Activated naive CD4-positive, alpha-beta T cell treated with anti-CD3 and anti-CD28 coated beads, Interleukin-2, amount 10 ng/mL, durations not matched to agents 7 days and 5 days (primary cell): ENCODE data around the gene VPS13C.

Source experiments
- CTCF ChIA-PET: fragments of 350-600 bp; sonication (Branson Sonifier 250); formaldehyde crosslinking; loops from one replicate; lab custom pipeline; 2021; ENCODE audit warnings: antibody characterized with exemption; lab: Charles Lee
- DNase-seq: peaks from one replicate; pipeline ENCODE4 v3.0.0-alpha.2; 2020
- H3K27ac Mint-ChIP-seq: one replicate; pipeline ENCODE4 v1.8.0; 2021; ENCODE audit warnings: mild to moderate bottlenecking, moderate library complexity, mixed read lengths
- H3K27me3 Mint-ChIP-seq: one replicate; pipeline ENCODE4 v1.8.0; 2021; ENCODE audit warnings: mild to moderate bottlenecking, mixed read lengths
- H3K36me3 Mint-ChIP-seq: one replicate; pipeline ENCODE4 v1.8.0; 2021; ENCODE audit warnings: mixed read lengths
- H3K4me1 Mint-ChIP-seq: one replicate; pipeline ENCODE4 v1.8.0; 2021; ENCODE audit warnings: mixed read lengths
- H3K4me3 Mint-ChIP-seq: one replicate; pipeline ENCODE4 v1.8.0; 2021; ENCODE audit warnings: mild to moderate bottlenecking, moderate library complexity, mixed read lengths
- H3K9me3 Mint-ChIP-seq: one replicate; pipeline ENCODE4 v1.8.0; 2021; ENCODE audit warnings: mixed read lengths

The VPS13C gene

GRCh38 chr15:61869656-61870055 is 190.6 kb downstream of the VPS13C start:
- CTCF ChIA-PET = interaction anchor here (0.9 to 1.2 kb wide), 2 partner anchors 202 to 384 kb away, joined by 3 read pairs; no protein-coding TSS in a partner anchor
- H3K27ac Mint-ChIP-seq = no peak overlapping the region
- no peaks in the 10 kb centered on the region for H3K4me1 Mint-ChIP-seq
- H3K36me3 Mint-ChIP-seq = peaks cover 35% of the 10 kb centered on the region
- no peak for DNase-seq
- H3K9me3 Mint-ChIP-seq = no peaks in the 10 kb centered on the region
- no peak overlapping the region for H3K4me3 Mint-ChIP-seq
- no peaks in the 10 kb centered on the region for H3K27me3 Mint-ChIP-seq

DNA sequence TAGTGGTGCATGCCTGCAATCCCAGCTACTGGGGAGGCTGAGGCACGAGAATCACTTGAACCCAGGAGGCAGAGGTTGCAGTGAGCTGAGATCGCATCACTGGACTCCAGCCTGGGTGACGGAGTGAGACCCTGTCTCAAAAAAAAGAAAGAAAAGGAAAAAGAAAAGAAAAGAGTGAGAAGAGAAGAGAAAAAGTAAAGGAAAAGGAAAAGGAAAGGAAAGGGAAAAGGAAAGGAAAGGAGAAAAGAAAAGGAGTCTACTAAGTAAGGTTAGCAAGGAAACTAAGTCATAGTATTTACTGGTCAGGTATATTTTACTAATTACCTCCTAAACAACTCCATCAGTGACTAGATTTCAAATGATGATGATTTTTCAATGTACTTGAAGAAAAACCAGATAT is 198.3 kb downstream of the VPS13C start:
- no peaks in the 10 kb centered on the region for H3K9me3 Mint-ChIP-seq
- H3K36me3 Mint-ChIP-seq = peaks cover 10% of the 10 kb centered on the region
- no peak overlapping the region for H3K4me3 Mint-ChIP-seq
- DNase-seq = no peak
- CTCF ChIA-PET = interaction anchor here (1.8 kb wide), 1 partner anchor 28 kb away, joined by 5 read pairs; no protein-coding TSS in a partner anchor
- no peak overlapping the region for H3K27ac Mint-ChIP-seq
- H3K4me1 Mint-ChIP-seq = no peaks in the 10 kb centered on the region
- no peaks in the 10 kb centered on the region for H3K27me3 Mint-ChIP-seq

- Mint-ChIP-seq H3K36me3 (peaks cover 12% of the 10 kb centered on the region), H3K27ac (no peak overlapping the region), H3K9me3 (no peaks in the 10 kb centered on the region), H3K4me3 (no peak overlapping the region), H3K27me3 (no peaks in the 10 kb centered on the region), H3K4me1 (no peaks in the 10 kb centered on the region)
- CTCF ChIA-PET = interaction anchor here (1.3 kb wide), 1 partner anchor 22 kb away, joined by 3 read pairs; no protein-coding TSS in a partner anchor
- DNase-seq = no peak
Measured at GRCh38 chr15:61857169-61857829, 202.9 kb downstream of the VPS13C start.

GRCh38 chr15:61856295-61856694 is 204.0 kb downstream of the VPS13C start:
- Mint-ChIP-seq H3K4me1 (no peaks in the 10 kb centered on the region), H3K9me3 (no peaks in the 10 kb centered on the region), H3K27me3 (no peaks in the 10 kb centered on the region), H3K27ac (no peak overlapping the region), H3K4me3 (no peak overlapping the region), H3K36me3 (peaks cover 19% of the 10 kb centered on the region)
- DNase-seq = no peak
- CTCF ChIA-PET = no interaction called here

- H3K36me3 Mint-ChIP-seq = peaks cover 17% of the 10 kb centered on the region
- no peaks in the 10 kb centered on the region for H3K27me3 Mint-ChIP-seq
- no peaks in the 10 kb centered on the region for H3K4me1 Mint-ChIP-seq
- H3K4me3 Mint-ChIP-seq = no peak overlapping the region
- CTCF ChIA-PET = interaction anchor here (1.4 kb wide), 1 partner anchor 18 kb away, joined by 3 read pairs; no protein-coding TSS in a partner anchor
- DNase-seq = no peak
- no peak overlapping the region for H3K27ac Mint-ChIP-seq
- H3K9me3 Mint-ChIP-seq = no peaks in the 10 kb centered on the region
Measured at GRCh38 chr15:61853195-61853594, 207.1 kb downstream of the VPS13C start.

DNA sequence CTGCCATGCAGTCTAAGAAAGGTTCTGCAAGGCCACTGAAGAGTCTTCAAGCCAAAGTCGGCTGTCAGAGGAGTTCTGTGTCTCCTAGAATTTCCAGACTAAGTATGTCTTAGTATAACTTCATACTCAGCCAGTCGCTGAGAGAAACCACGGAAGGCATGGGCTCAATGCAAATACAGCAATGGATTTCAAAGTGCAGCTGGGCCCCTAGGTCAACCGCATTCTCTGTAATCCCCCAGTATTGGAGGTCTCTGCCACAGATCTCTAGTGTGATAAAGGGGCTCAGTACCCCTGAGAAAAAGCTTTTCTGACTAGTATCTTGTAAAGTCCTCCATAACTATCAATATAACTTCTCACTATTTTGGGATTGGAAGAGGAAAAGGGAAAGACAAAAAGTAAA is 208.3 kb downstream of the VPS13C start:
- H3K4me3 Mint-ChIP-seq = no peak overlapping the region
- H3K27ac Mint-ChIP-seq = no peak overlapping the region
- H3K4me1 Mint-ChIP-seq = no peaks in the 10 kb centered on the region
- DNase-seq = no peak
- H3K9me3 Mint-ChIP-seq = no peaks in the 10 kb centered on the region
- CTCF ChIA-PET = interaction anchor here (1.1 kb wide), 1 partner anchor 16 kb away, joined by 3 read pairs; no protein-coding TSS in a partner anchor
- H3K36me3 Mint-ChIP-seq = peaks cover 17% of the 10 kb centered on the region
- no peaks in the 10 kb centered on the region for H3K27me3 Mint-ChIP-seq

DNA sequence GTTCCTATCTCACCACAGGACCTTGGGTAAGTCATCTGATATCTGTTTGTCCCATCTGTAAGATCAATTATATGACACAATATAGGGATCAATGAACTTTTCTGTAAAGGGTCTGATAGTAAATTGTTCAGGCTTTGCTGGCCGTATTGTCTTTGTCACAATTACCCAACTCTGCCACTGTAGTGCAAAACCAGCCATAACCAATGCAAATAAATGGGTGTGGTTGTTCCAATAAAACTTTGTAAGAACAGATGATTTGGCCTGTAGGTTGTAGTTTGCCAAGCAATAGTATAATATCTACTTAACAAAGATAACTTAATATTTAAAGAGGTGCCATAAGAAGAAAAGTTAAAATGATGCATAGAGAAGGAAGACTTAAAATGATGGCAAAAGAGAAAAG is 210.8 kb downstream of the VPS13C start:
- Mint-ChIP-seq H3K4me3 (no peak overlapping the region), H3K27me3 (peaks cover 3% of the 10 kb centered on the region), H3K4me1 (no peaks in the 10 kb centered on the region), H3K9me3 (no peaks in the 10 kb centered on the region), H3K36me3 (peaks cover 12% of the 10 kb centered on the region), H3K27ac (no peak overlapping the region)
- CTCF ChIA-PET = no interaction called here
- no peak for DNase-seq

DNA sequence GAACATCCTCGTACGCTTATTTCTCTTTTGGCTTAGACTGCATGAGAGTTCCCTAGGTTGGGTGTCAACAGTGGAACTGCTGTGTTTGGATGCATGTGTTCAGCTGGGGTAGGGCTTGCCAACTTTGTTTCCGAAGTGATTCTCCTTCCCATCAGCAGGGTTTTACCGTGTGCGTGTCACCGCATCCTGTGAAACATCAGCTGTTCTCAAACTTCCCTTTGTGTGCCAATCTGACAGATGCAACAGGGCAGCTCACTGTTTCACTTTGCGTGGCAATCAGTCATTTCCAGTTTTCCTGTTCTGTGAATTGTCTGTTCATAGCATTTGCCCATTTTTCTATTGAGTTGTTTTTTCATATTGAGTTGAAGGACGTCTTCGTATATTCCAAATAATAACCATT is 218.8 kb downstream of the VPS13C start:
- CTCF ChIA-PET = no interaction called here
- Mint-ChIP-seq H3K4me1 (no peaks in the 10 kb centered on the region), H3K36me3 (no peaks in the 10 kb centered on the region), H3K4me3 (no peak overlapping the region), H3K9me3 (no peaks in the 10 kb centered on the region), H3K27me3 (peaks cover 21% of the 10 kb centered on the region), H3K27ac (no peak overlapping the region)
- no peak for DNase-seq

DNA sequence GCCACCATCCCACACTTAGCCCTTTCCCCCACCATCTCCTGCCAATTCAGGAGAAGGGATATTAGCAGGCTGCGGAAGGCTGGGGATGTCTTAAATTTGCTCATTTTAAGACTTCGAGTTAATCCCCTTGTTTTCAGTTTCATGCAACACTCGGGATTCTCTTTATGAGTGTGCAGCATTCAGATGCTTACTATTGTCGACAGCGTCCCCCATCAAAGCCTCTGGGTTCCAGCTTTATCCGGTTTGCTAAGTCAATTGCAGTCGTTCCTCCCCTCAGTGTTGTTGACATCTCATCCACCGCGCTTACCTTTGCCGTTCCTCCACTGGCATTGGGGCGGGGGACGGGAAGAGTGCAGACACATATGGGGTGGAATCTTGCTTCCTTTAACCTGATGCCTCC is 220.2 kb downstream of the VPS13C start:
- CTCF ChIA-PET = no interaction called here
- Mint-ChIP-seq H3K27ac (no peak overlapping the region), H3K27me3 (peaks cover 28% of the 10 kb centered on the region), H3K4me1 (no peaks in the 10 kb centered on the region), H3K36me3 (no peaks in the 10 kb centered on the region), H3K4me3 (no peak overlapping the region), H3K9me3 (no peaks in the 10 kb centered on the region)
- no peak for DNase-seq

GRCh38 chr15:61839546-61839945 is 220.7 kb downstream of the VPS13C start:
- no peak for DNase-seq
- Mint-ChIP-seq H3K4me1 (no peaks in the 10 kb centered on the region), H3K27me3 (peaks cover 33% of the 10 kb centered on the region), H3K36me3 (no peaks in the 10 kb centered on the region), H3K27ac (no peak overlapping the region), H3K4me3 (no peak overlapping the region), H3K9me3 (no peaks in the 10 kb centered on the region)
- CTCF ChIA-PET = no interaction called here

DNA sequence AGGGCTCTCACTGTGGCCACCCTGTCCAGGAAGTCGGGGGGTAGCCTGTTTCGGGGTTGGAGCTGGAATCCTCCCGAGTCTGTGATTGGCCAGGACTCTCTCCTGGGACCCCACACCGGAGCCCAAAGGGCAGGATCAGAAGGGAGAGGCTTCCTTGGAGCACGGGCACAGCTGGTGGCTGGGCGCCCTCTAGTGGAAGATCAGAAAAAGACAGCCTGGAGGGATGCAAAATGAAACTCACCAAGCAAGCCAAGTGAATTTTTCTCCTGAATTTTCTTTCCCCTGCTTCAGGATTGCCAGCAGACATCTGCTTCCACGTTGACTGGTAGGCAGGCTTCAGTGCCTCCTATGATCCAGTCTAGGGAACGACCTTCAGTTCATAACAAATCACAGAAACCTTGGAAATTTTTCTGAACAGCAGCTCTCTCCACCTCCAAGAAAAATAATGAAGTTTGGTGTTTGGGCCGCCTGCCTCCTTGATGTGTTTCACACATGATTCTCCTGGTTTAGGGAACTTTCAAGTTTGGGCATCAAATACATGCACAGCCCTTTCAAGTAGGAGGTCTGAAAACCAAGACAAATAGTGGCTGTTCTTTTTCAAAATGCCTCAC is 224.6 kb downstream of the VPS13C start:
- CTCF ChIA-PET = interaction anchor here (0.6 to 5.7 kb wide), 16 partner anchors 9 to 668 kb away, joined by 3 to 68 read pairs (median 3); no protein-coding TSS in a partner anchor
- Mint-ChIP-seq H3K4me1 (peaks cover 3% of the 10 kb centered on the region), H3K36me3 (no peaks in the 10 kb centered on the region), H3K9me3 (no peaks in the 10 kb centered on the region), H3K27ac (no peak overlapping the region), H3K27me3 (peaks cover 55% of the 10 kb centered on the region), H3K4me3 (no peak overlapping the region)
- DNase-seq = peak; percentile 68

DNA sequence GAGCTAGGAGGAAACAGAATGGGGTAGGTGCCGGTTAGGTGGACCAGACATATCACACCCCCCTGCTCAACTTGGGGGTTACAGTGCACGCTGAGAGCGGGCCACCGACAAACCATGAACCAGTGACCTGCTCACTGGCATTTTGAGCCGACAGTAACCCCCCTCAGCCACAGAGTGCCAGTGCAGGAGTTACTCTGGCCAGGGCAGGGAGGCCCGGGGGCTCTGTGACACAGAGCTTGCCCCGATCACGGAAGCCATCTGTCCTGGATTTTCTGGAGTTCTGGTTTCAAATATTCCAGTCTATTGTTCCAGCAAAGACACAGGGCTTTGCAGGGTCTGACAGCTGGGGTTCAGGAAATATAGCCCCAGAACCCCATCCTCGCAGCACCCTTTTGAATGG is 225.2 kb downstream of the VPS13C start:
- Mint-ChIP-seq H3K9me3 (no peaks in the 10 kb centered on the region), H3K4me1 (peaks cover 3% of the 10 kb centered on the region), H3K27me3 (peaks cover 49% of the 10 kb centered on the region), H3K27ac (no peak overlapping the region), H3K4me3 (no peak overlapping the region), H3K36me3 (no peaks in the 10 kb centered on the region)
- CTCF ChIA-PET = interaction anchor here (0.6 to 5.7 kb wide), 18 partner anchors 16 to 667 kb away, joined by 3 to 68 read pairs (median 3); no protein-coding TSS in a partner anchor
- no peak for DNase-seq

DNA sequence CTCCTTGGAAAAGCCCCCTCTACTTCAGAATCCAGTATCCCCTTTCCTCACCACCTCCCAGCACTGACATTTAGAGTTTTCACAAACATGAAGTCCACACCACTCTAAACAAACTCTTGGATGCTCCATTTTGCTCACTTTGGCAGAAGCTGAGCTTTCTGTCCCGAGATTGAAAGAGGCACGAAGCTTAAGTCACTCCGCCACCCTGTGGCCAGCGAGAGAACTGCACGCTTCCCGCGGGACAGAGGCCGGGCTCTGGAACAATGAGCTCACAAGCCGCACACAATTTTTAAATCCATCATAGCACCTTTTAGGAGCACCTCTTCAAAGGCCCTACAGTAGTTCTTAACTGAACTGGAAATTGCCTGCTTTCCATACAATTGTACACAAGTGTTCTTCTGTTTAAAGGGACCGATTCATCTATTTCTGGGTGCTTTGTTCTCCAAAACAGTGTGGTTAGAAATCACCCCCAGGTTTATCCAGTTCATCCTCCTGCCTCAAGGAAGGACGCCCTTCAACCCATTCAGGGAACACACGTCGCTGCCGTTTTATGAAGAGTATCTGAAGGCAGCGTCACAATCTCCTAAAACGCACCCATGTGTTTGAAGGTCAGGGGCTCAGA is 226.1 kb downstream of the VPS13C start:
- Mint-ChIP-seq H3K4me1 (peaks cover 3% of the 10 kb centered on the region), H3K36me3 (no peaks in the 10 kb centered on the region), H3K9me3 (no peaks in the 10 kb centered on the region), H3K27me3 (peaks cover 42% of the 10 kb centered on the region), H3K4me3 (no peak overlapping the region), H3K27ac (no peak overlapping the region)
- peak; percentile 79 for DNase-seq
- CTCF ChIA-PET = interaction anchor here (0.6 to 5.7 kb wide), 33 partner anchors 9 to 1325 kb away, joined by 3 to 68 read pairs (median 3); no protein-coding TSS in a partner anchor

DNA sequence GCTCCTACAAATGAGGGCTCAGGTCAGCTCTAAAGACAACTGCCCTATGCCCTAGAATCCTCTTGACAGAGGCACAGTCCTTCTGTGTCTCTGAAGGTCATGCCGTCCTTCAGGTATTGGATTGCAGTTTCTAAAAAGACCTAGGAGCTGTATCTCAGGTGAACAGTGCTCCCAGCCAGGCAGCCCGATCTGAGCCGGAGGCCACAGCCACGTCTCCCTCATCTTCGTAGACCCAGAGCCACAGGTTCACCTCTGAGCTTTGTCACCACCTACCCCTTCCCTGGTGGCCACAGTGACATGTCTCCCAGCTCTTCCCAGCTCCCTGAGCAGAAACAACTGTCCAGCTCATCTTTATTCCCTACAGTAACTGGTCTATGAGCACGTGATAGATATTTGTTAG is 228.0 kb downstream of the VPS13C start:
- H3K4me3 Mint-ChIP-seq = no peak overlapping the region
- CTCF ChIA-PET = interaction anchor here (0.6 to 5.7 kb wide), 4 partner anchors 11 to 824 kb away, joined by 3 to 68 read pairs (median 6); no protein-coding TSS in a partner anchor
- no peak for DNase-seq
- H3K4me1 Mint-ChIP-seq = peaks cover 3% of the 10 kb centered on the region
- H3K27me3 Mint-ChIP-seq = peaks cover 40% of the 10 kb centered on the region
- H3K27ac Mint-ChIP-seq = no peak overlapping the region
- no peaks in the 10 kb centered on the region for H3K9me3 Mint-ChIP-seq
- H3K36me3 Mint-ChIP-seq = no peaks in the 10 kb centered on the region
